ENCODE data around the gene RAB21. TPM values are rescaled to one million over a fixed set of nuclear protein-coding genes. Genes with fewer than 3 reads are reported as not detected.

The RAB21 gene
- 33.2 and 37.8 TPM in 2 replicates for total RNA-seq (2014; rRNA removed; shearing (Covaris generic))
- polyA plus RNA-seq (2015; cell fraction: cytosol; rRNA removed) = 38.6 and 41.1 TPM in 2 replicates
- polyA plus RNA-seq (2015; cell fraction: nucleus; rRNA removed) = 20.9 and 24.1 TPM in 2 replicates

GRCh38 chr12:71754461-71755145 is at the start of gene RAB21:
TSS of gene RAB21 (plus strand) at chr12:71754863. CDS start at chr12:71755130, 267 bp downstream.
- peak; percentile 95 for DNase-seq (ENCODE audit: low read depth)

GRCh38 chr12:71704920-71705319 is 49.7 kb upstream of the RAB21 start:
- no peak for DNase-seq (ENCODE audit: low read depth)

- no peak for DNase-seq (ENCODE audit: low read depth)
These were observed 46.0 kb upstream of the RAB21 start for GRCh38 chr12:71708658-71709057.

GRCh38 chr12:71710276-71711125 is 44.2 kb upstream of the RAB21 start:
- DNase-seq (ENCODE audit: low read depth) = peak; percentile 97

GRCh38 chr12:71718611-71719010 is 36.1 kb upstream of the RAB21 start:
- no peak for DNase-seq (ENCODE audit: low read depth)

GRCh38 chr12:71719647-71720370 is 34.9 kb upstream of the RAB21 start:
- DNase-seq (ENCODE audit: low read depth) = no peak

GRCh38 chr12:71721783-71722505 is 32.7 kb upstream of the RAB21 start:
- no peak for DNase-seq (ENCODE audit: low read depth)

- no peak for DNase-seq (ENCODE audit: low read depth)
These were observed 29.7 kb upstream of the RAB21 start for GRCh38 chr12:71725011-71725410.

- DNase-seq (ENCODE audit: low read depth) = no peak
These were observed 28.1 kb upstream of the RAB21 start for GRCh38 chr12:71726548-71726947.

- DNase-seq (ENCODE audit: low read depth) = no peak
These were observed 26.7 kb upstream of the RAB21 start for GRCh38 chr12:71727958-71728357.

- peak; percentile 97 for DNase-seq (ENCODE audit: low read depth)
These were observed 23.7 kb upstream of the RAB21 start for GRCh38 chr12:71730936-71731335.

- peak; percentile 93 for DNase-seq (ENCODE audit: low read depth)
These were observed 23.0 kb upstream of the RAB21 start for GRCh38 chr12:71731439-71732356.

- no peak for DNase-seq (ENCODE audit: low read depth)
These were observed 22.3 kb upstream of the RAB21 start for GRCh38 chr12:71732357-71732712.

- DNase-seq (ENCODE audit: low read depth) = no peak
These were observed 17.5 kb upstream of the RAB21 start for GRCh38 chr12:71737197-71737596.

- no peak for DNase-seq (ENCODE audit: low read depth)
These were observed 11.7 kb upstream of the RAB21 start for GRCh38 chr12:71742998-71743397.

- no peak for DNase-seq (ENCODE audit: low read depth)
These were observed 10.0 kb upstream of the RAB21 start for GRCh38 chr12:71744522-71745300.

- peak; percentile 60 for DNase-seq (ENCODE audit: low read depth)
These were observed 7.6 kb upstream of the RAB21 start for GRCh38 chr12:71746974-71747611.

- DNase-seq (ENCODE audit: low read depth) = no peak
These were observed 6.4 kb upstream of the RAB21 start for GRCh38 chr12:71748081-71748850.
